Measurements from ENCODE around the gene SEC61B.

The SEC61B gene

DNA sequence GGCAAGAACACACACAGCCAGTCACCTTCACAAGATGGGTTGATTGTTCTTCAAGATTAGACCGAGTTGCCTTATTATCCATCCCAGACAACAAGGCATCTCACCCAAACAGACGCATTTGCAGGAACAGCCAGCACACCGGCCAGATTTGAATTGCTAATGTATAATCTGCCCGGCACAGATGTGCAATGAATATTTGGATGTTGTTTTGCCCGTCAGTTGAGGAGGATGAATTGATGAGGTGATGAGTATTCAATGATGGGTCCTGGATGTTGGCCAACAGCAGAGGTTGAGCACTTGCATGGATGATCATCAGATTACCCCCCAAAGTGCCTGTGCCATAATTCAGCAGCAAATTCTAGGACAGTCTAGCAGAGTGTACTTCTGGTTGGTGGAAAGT is 20.5 kb upstream of the SEC61B start:
- TF ChIP-seq CTCF (conservative IDR thresholded peaks at IDR 0.05; ENCODE audit: control insufficient read depth, insufficient read depth, low read depth, low read length), result no peak
- H3K4me3 ChIP-seq (ENCODE audit: control insufficient read depth, low read depth, low read length), result no peak overlapping the region
- DNase-seq (ENCODE audit: low read depth), result no peak

DNA sequence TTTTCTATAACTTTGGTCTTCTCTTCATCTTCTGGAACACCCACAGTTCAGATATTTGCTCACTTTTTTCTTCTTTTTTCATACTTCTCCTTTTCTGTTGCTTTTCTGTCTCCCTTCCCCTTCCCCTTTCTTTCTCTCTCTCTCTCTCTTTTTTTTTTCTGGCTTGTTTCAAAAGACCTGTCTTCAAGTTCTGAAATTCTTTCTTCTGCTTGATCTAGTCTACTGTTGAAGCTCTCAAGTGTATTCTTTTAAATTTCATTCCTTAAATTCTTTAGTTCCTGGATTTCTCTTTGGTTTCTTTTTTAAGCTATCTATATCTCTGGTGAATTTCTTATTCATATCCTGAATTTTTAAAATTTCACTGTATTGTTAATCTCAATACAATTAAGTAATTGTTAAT is 11.5 kb upstream of the SEC61B start:
- no peak overlapping the region for H3K4me3 ChIP-seq (ENCODE audit: control insufficient read depth, low read depth, low read length)
- DNase-seq (ENCODE audit: low read depth), result no peak
- TF ChIP-seq CTCF (conservative IDR thresholded peaks at IDR 0.05; ENCODE audit: control insufficient read depth, insufficient read depth, low read depth, low read length), result no peak

- H3K4me3 ChIP-seq (ENCODE audit: control insufficient read depth, low read depth, low read length), result no peak overlapping the region
- TF ChIP-seq CTCF (conservative IDR thresholded peaks at IDR 0.05; ENCODE audit: control insufficient read depth, insufficient read depth, low read depth, low read length), result no peak
- DNase-seq (ENCODE audit: low read depth), result no peak
These were observed 10.3 kb upstream of the SEC61B start for GRCh38 chr9:99211746-99212145.

GRCh38 chr9:99213197-99213596 is 8.9 kb upstream of the SEC61B start:
- H3K4me3 ChIP-seq (ENCODE audit: control insufficient read depth, low read depth, low read length), result no peak overlapping the region
- TF ChIP-seq CTCF (conservative IDR thresholded peaks at IDR 0.05; ENCODE audit: control insufficient read depth, insufficient read depth, low read depth, low read length), result no peak
- DNase-seq (ENCODE audit: low read depth), result no peak

DNA sequence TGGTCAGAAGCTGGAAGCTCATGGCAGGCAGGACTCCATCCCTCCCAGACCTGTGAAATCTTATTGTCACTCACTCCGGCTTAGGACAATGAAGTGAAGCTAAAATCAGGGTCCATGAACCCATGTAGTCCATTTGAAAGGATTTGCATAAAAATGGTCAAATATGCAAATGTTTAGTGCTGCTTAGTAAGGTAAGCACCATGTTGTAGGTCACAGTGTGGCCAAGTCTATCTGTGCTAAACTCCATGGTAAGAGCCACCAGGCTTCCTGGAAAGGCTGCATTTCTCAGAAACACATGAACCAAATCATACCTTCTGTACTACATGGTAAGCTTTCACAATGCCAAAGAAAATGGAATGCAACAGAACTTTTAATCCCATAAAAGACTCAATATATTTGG is 6.0 kb upstream of the SEC61B start:
- TF ChIP-seq CTCF (conservative IDR thresholded peaks at IDR 0.05; ENCODE audit: control insufficient read depth, insufficient read depth, low read depth, low read length), result no peak
- no peak for DNase-seq (ENCODE audit: low read depth)

GRCh38 chr9:99220011-99220410 is 2.1 kb upstream of the SEC61B start:
- no peak overlapping the region for H3K4me3 ChIP-seq (ENCODE audit: control insufficient read depth, low read depth, low read length)
- no peak for DNase-seq (ENCODE audit: low read depth)

More for the DNA sequence above, 6.0 kb upstream of the SEC61B start:
- H3K4me3 ChIP-seq (ENCODE audit: control insufficient read depth, low read depth, low read length), result no peak overlapping the region

More at GRCh38 chr9:99220011-99220410, 2.1 kb upstream of the SEC61B start:
- no peak for TF ChIP-seq CTCF (conservative IDR thresholded peaks at IDR 0.05; ENCODE audit: control insufficient read depth, insufficient read depth, low read depth, low read length)
